Activated B cell treated with CpG ODN at 0.5 μM for 24 hours (primary cell): Measurements from ENCODE around the gene PRADC1. TPM values are rescaled to one million over a fixed set of nuclear protein-coding genes. Genes with fewer than 3 reads are reported as not detected.

Experiments used
- ATAC-seq: fragments of 200-7000 bp; cut with Tn5 transposase; one replicate; pipeline ENCODE4 v1.10.0; 2021; ENCODE audit warnings: low read depth, mild to moderate bottlenecking, moderate library complexity
- CTCF ChIA-PET: fragments of 350-600 bp; sonication (Branson Sonifier 250); formaldehyde crosslinking; loops from one replicate; lab custom pipeline; 2021; ENCODE audit warnings: antibody characterized with exemption; lab: Charles Lee
- POLR2A ChIA-PET: fragments of 350-600 bp; sonication (Branson Sonifier 250); formaldehyde crosslinking; loops from one replicate; lab custom pipeline; 2021; ENCODE audit warnings: antibody characterized with exemption; lab: Charles Lee
- DNase-seq: peaks from one replicate; pipeline ENCODE4 v3.0.0; 2022
- H3K27ac Mint-ChIP-seq: one replicate; pipeline ENCODE4 v1.8.0; 2020; ENCODE audit warnings: mixed read lengths
- H3K27me3 Mint-ChIP-seq: one replicate; pipeline ENCODE4 v1.8.0; 2021; ENCODE audit warnings: mixed read lengths
- H3K36me3 Mint-ChIP-seq: one replicate; pipeline ENCODE4 v1.8.0; 2021; ENCODE audit warnings: low read depth, mixed read lengths
- H3K4me1 Mint-ChIP-seq: one replicate; pipeline ENCODE4 v1.8.0; 2021; ENCODE audit warnings: mixed read lengths
- H3K4me3 Mint-ChIP-seq: one replicate; pipeline ENCODE4 v1.8.0; 2020; ENCODE audit warnings: mild to moderate bottlenecking, mixed read lengths
- H3K9me3 Mint-ChIP-seq: one replicate; pipeline ENCODE4 v1.8.0; 2020; ENCODE audit warnings: mixed read lengths
- intact Hi-C: fragments of 100-400 bp; cut with micrococcal nuclease; formaldehyde crosslinking; loops from one replicate; pipeline ENCODE4 v1.15.1; 2024
- total RNA-seq: library from RNA; stranded (reverse); gene quantifications from 2 replicates; pipeline ENCODE4 v1.2.3, GENCODE V29; 2022
- TF ChIP-seq, protein P1 (sequence below): fragments of 200-600 bp; IDR thresholded peaks from one replicate; pipeline ENCODE4 v1.8.0; 2022; ENCODE audit warnings: antibody characterized with exemption, mild to moderate bottlenecking

Gene PRADC1
- total RNA-seq, 1 donor from 2014 or later: 4.6 TPM

DNA sequence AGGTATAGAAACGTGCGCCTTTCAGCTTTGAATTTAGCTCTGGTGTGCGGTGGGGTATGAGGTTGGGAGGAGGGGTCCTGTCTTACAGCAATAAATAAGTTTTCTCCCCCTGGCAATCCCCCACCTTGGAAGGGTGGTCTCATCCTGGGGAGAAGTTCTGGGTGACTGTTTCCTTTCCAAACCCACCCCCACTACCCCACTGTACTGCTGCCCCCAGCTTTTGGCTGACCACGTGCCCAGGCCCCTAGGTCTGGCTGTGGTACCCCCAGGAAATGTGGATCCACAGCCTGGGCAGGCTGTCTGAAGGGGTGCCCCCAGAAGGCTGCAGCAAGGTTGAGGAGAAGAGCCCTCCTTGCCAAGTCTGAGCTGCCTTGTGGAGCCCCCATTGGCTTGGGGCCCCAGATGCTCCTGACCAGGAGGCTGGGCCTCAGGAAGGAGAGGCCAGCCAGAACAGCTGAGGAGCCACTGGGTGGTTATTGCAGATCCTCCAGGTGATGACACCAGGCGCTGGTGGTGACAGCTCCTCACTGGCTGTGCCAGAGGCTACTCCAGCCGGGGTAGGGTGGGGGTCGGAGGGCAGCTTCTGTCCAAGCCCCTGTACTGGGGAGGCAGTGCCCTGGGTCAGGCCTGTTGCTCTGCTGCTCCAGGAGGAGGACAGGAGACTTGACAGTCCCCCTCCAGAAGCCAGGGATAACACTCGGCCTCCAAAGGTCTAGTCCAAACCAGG, 25.3 kb upstream of the PRADC1 start:
- POLR2A ChIA-PET: interaction anchor here (1.3 kb wide), 1 partner anchor 24 kb away, joined by 4 read pairs; the partner anchor contains the start of gene CCT7
- TF ChIP-seq, protein P1, sequence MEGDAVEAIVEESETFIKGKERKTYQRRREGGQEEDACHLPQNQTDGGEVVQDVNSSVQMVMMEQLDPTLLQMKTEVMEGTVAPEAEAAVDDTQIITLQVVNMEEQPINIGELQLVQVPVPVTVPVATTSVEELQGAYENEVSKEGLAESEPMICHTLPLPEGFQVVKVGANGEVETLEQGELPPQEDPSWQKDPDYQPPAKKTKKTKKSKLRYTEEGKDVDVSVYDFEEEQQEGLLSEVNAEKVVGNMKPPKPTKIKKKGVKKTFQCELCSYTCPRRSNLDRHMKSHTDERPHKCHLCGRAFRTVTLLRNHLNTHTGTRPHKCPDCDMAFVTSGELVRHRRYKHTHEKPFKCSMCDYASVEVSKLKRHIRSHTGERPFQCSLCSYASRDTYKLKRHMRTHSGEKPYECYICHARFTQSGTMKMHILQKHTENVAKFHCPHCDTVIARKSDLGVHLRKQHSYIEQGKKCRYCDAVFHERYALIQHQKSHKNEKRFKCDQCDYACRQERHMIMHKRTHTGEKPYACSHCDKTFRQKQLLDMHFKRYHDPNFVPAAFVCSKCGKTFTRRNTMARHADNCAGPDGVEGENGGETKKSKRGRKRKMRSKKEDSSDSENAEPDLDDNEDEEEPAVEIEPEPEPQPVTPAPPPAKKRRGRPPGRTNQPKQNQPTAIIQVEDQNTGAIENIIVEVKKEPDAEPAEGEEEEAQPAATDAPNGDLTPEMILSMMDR: no peak
- no peak overlapping the region for H3K4me3 Mint-ChIP-seq

DNA sequence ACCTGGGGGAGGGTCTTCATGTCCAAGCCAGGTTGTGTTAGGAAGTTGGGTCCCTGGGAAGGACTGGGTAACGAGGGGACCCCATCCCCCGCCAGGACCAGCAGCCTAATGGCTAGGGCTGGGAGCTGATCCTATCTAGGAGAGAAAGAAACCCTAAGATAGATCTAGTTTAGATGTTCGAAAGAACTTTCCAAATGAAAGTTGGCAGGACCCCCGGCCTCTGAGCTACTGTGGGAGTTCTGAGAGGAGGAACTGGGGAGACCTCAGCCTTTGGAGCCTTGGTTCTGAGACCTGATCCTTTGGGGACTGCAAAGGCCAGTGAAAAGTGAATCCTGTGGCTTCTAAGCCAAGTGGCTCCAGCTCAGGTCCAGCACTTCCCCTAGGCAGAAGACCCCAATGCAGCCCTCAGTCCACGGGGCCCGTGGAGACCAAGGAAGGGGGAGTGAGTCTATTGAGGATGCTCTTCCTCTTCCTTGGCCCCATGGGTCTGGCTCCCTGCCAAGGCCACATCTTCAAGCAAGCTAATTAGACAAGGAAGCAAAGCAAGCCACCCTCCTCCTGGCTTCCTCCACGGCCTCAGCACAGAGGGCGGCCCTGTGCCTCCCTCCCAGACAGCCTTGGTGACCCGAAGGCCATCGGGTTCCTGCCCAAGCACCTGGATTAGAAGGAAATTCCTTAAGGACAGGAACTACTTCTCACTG, 24.5 kb upstream of the PRADC1 start:
- Mint-ChIP-seq H3K9me3 (no peaks in the 10 kb centered on the region), H3K4me3 (no peak overlapping the region), H3K4me1 (no peaks in the 10 kb centered on the region), H3K27me3 (no peaks in the 10 kb centered on the region), H3K27ac (no peak overlapping the region), H3K36me3 (peaks cover 55% of the 10 kb centered on the region)
- ChIA-PET CTCF (interaction anchor here (0.6 kb wide), 1 partner anchor 43 kb away, joined by 3 read pairs; no protein-coding TSS in a partner anchor), POLR2A (interaction anchor here (1.3 kb wide), 1 partner anchor 23 kb away, joined by 4 read pairs; the partner anchor contains the start of gene CCT7)
- intact Hi-C loops: no loop called here
- DNase-seq: no peak
- TF ChIP-seq, protein P1: no peak
- no peak for ATAC-seq

More for the DNA sequence above, 25.3 kb upstream of the PRADC1 start:
- ATAC-seq (no peak), DNase-seq (no peak)
- H3K9me3 Mint-ChIP-seq: no peaks in the 10 kb centered on the region
- peaks cover 53% of the 10 kb centered on the region for H3K36me3 Mint-ChIP-seq
- intact Hi-C loops: no loop called here
- CTCF ChIA-PET: interaction anchor here (0.6 kb wide), 1 partner anchor 42 kb away, joined by 3 read pairs; no protein-coding TSS in a partner anchor
- H3K27ac Mint-ChIP-seq: no peak overlapping the region
- H3K4me1 Mint-ChIP-seq: no peaks in the 10 kb centered on the region
- no peaks in the 10 kb centered on the region for H3K27me3 Mint-ChIP-seq

DNA sequence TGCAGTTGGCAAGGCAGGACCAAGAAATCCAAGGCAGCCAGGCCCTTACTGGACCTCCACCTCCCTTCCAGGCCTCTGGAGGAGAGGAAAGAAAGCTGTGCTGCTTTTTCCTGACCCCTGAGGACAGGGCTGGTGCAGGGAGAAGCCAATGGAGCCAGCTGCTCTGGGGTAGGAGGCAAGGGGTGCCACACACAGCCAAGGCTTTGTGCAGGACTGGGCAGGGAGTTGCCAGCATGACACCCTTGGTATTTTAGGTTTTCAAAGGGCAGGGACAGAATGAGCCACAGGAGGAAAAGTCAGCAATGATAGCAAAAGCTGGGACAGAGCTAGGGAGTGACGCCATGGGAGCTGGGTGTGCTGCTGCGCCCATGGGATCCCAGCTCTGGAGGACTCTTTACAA, 24.0 kb upstream of the PRADC1 start:
- intact Hi-C loops: no loop called here
- POLR2A ChIA-PET: interaction anchor here (1.4 kb wide), 1 partner anchor 24 kb away, joined by 4 read pairs; the partner anchor contains the start of genes CCT7 and PRADC1
- no peak for ATAC-seq
- no peaks in the 10 kb centered on the region for H3K27me3 Mint-ChIP-seq
- no peak for DNase-seq
- no peak overlapping the region for H3K27ac Mint-ChIP-seq
- H3K4me3 Mint-ChIP-seq: no peak overlapping the region
- H3K9me3 Mint-ChIP-seq: no peaks in the 10 kb centered on the region
- TF ChIP-seq, protein P1: no peak
- CTCF ChIA-PET: no interaction called here
- peaks cover 59% of the 10 kb centered on the region for H3K36me3 Mint-ChIP-seq
- H3K4me1 Mint-ChIP-seq: no peaks in the 10 kb centered on the region

DNA sequence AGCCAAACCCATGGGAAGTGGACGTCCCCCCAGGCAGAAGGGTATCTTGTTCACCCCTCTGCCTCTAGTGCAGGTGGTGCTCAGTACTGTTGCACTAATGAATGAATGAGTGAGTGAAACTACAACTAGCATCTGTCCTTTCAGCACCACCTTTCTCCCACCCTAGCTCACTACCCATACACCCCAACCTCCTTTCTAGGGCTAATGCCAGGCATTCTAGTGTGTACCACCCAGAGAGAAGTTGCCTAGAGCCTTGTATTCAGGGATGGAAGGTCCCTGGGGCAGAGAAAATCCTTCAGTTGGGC, 23.5 kb upstream of the PRADC1 start:
- no peaks in the 10 kb centered on the region for H3K4me1 Mint-ChIP-seq
- TF ChIP-seq, protein P1: no peak
- DNase-seq (no peak), ATAC-seq (no peak)
- intact Hi-C loops: no loop called here
- H3K27ac Mint-ChIP-seq: no peak overlapping the region
- ChIA-PET CTCF (no interaction called here), POLR2A (interaction anchor here (1.4 kb wide), 1 partner anchor 23 kb away, joined by 4 read pairs; the partner anchor contains the start of genes CCT7 and PRADC1)
- H3K9me3 Mint-ChIP-seq: no peaks in the 10 kb centered on the region
- no peaks in the 10 kb centered on the region for H3K27me3 Mint-ChIP-seq
- no peak overlapping the region for H3K4me3 Mint-ChIP-seq
- H3K36me3 Mint-ChIP-seq: peaks cover 60% of the 10 kb centered on the region
